ENCODE data around the gene CHAD.

GRCh38 chr17:50469208-50469605 is 527 bp upstream of the CHAD start:
- TF ChIP-seq CTCF (optimal IDR thresholded peaks at IDR 0.05 in 1 of 3, IDR thresholded peaks at IDR 0.05 in 1 of 3, conservative IDR thresholded peaks at IDR 0.05 in 1 of 3; ENCODE audit: extremely low read depth in 1 of 3, insufficient read depth in 2 of 3, low read length in 3 of 3) (no peak), EZH2 (IDR thresholded peaks at IDR 0.05; ENCODE audit: low read length) (no peak)

Data from keratinocyte (primary cell).